ENCODE measurements around the gene RPS27L. TPM values are rescaled to one million over a fixed set of nuclear protein-coding genes. Genes with fewer than 3 reads are reported as not detected.
A peak's percentile ranks its signal among the peaks of the same experiment; 100 is the strongest.

RPS27L gene
- total and polyA plus RNA-seq, 4 donors, result 150 to 767 (median 273) TPM

DNA sequence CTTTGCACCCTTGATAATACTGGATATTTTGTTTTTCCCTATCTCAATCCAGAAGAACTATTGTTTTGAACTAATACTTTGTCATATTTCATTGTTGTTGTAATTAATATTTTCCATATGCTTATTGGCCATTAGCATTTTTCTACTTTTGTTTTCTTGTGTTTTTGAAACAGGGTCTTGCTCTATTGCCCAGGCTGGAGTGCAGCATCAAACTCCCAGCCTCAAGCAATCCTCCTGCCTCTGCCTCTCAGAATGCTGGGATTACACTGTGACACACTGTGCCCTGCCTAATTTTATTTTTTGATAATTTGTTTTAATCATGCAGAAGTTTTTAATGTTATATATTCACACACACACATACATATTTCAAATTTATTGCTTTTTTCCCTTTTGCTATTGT, 3.4 kb upstream of the RPS27L start:
- Histone ChIP-seq H3K27ac (ENCODE audit: low read depth in 1 of 2, low read length in 2 of 2) (no peak overlapping the region), H3K4me1 (ENCODE audit: control insufficient read depth in 1 of 2, insufficient read depth in 2 of 2, low read length in 2 of 2) (no peaks in the 10 kb centered on the region), H3K4me3 (ENCODE audit: low read length in 2 of 2) (no peak overlapping the region), H3K27me3 (ENCODE audit: control insufficient read depth in 1 of 2, insufficient read depth in 2 of 2, low read length in 1 of 2) (no peaks in the 10 kb centered on the region), H3K36me3 (ENCODE audit: control insufficient read depth in 1 of 2, insufficient read depth in 2 of 2, low read length in 1 of 2) (no peaks in the 10 kb centered on the region), H3K9me3 (ENCODE audit: control insufficient read depth, low read length) (no peaks in the 10 kb centered on the region)
- ATAC-seq (ENCODE audit: low FRiP score) (no peak), DNase-seq (no peak)
- intact Hi-C loops (cut with DNase I), result no loop called here

DNA sequence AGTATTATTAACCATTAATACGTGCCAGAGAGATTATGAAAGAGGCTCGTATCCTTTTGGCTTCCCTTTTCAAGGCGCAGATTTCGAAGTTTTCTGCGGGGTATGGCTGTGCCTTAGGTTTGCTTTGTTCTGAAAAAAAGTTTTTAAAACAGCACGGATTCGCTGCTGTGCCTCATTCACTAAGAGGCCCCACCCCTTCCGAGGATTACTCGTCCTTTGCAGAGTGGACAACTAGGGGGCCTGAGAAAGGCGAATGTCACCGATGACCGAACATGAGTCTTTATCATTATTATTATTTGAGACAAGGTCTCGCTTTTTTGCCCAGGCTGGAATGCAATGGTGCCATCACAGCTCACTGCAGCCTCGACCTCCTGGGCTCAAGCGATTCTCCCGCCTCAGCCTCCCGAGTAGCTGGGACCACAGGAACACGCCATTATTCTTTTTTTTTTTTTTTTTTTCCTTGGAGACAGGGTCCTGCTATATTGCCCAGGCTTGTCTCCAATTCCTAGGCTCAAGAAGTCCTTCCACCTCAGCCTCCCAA, 684 bp upstream of the RPS27L start:
- H3K4me1 ChIP-seq (ENCODE audit: control insufficient read depth in 1 of 2, insufficient read depth in 2 of 2, low read length in 2 of 2), result no peaks in the 10 kb centered on the region
- peaks cover 0 to 1% of the 10 kb centered on the region in 2 donors for H3K27me3 ChIP-seq (ENCODE audit: control insufficient read depth in 1 of 2, insufficient read depth in 2 of 2, low read length in 1 of 2)
- no peaks in the 10 kb centered on the region for H3K9me3 ChIP-seq (ENCODE audit: control insufficient read depth, low read length)
- peak; percentile 71 for ATAC-seq (ENCODE audit: low FRiP score)
- 1 to 4% methylated on average over 18 of the region's 18 CpGs for WGBS, 2 donors
- H3K36me3 ChIP-seq (ENCODE audit: control insufficient read depth in 1 of 2, insufficient read depth in 2 of 2, low read length in 1 of 2), result no peaks in the 10 kb centered on the region
- peak in 1 of 2 donors; percentile 70 for DNase-seq
- peak overlapping the region; percentile 3 to 70 for H3K27ac ChIP-seq (ENCODE audit: low read depth in 1 of 2, low read length in 2 of 2)
- intact Hi-C loops (cut with DNase I), result loop anchor here (1.0 to 10.0 kb wide), 3 partner anchors 31 to 113 kb away; partner anchors contain the start of genes LACTB (in 1 of the 2), RAB8B (in 1 of the 2) and TPM1 (in 1 of the 2)
- peak overlapping the region; percentile 42 to 55 for H3K4me3 ChIP-seq (ENCODE audit: low read length in 2 of 2)

GRCh38 chr15:63156755-63157117, 541 bp downstream of the RPS27L start:
- ATAC-seq (ENCODE audit: low FRiP score), result peak; percentile 63
- H3K9me3 ChIP-seq (ENCODE audit: control insufficient read depth, low read length), result no peaks in the 10 kb centered on the region
- 0% methylated on average over 16 of the region's 16 CpGs for WGBS, 2 donors
- peak overlapping the region; percentile 42 to 55 for H3K4me3 ChIP-seq (ENCODE audit: low read length in 2 of 2)
- intact Hi-C loops (cut with DNase I), result loop anchor here (1.0 to 10.0 kb wide), 3 partner anchors 33 to 112 kb away; partner anchors contain the start of genes LACTB (in 1 of the 2), RAB8B (in 1 of the 2) and TPM1 (in 1 of the 2)
- no peaks in the 10 kb centered on the region for H3K36me3 ChIP-seq (ENCODE audit: control insufficient read depth in 1 of 2, insufficient read depth in 2 of 2, low read length in 1 of 2)
- DNase-seq, result peak in 1 of 2 donors; percentile 57
- no peaks in the 10 kb centered on the region for H3K4me1 ChIP-seq (ENCODE audit: control insufficient read depth in 1 of 2, insufficient read depth in 2 of 2, low read length in 2 of 2)
- H3K27ac ChIP-seq (ENCODE audit: low read depth in 1 of 2, low read length in 2 of 2), result peak overlapping the region in 1 of 2 donors; percentile 70
- H3K27me3 ChIP-seq (ENCODE audit: control insufficient read depth in 1 of 2, insufficient read depth in 2 of 2, low read length in 1 of 2), result peaks cover 0 to 1% of the 10 kb centered on the region in 2 donors

- ATAC-seq (ENCODE audit: low FRiP score) (no peak), DNase-seq (no peak)
- Histone ChIP-seq H3K4me3 (ENCODE audit: low read length in 2 of 2) (peak overlapping the region; percentile 42 to 55), H3K4me1 (ENCODE audit: control insufficient read depth in 1 of 2, insufficient read depth in 2 of 2, low read length in 2 of 2) (no peaks in the 10 kb centered on the region), H3K27me3 (ENCODE audit: control insufficient read depth in 1 of 2, insufficient read depth in 2 of 2, low read length in 1 of 2) (peaks cover 0 to 1% of the 10 kb centered on the region in 2 donors), H3K9me3 (ENCODE audit: control insufficient read depth, low read length) (no peaks in the 10 kb centered on the region), H3K27ac (ENCODE audit: low read depth in 1 of 2, low read length in 2 of 2) (no peak overlapping the region), H3K36me3 (ENCODE audit: control insufficient read depth in 1 of 2, insufficient read depth in 2 of 2, low read length in 1 of 2) (no peaks in the 10 kb centered on the region)
- WGBS, 2 donors, result 2% methylated on average over 10 of the region's 10 CpGs
- intact Hi-C loops (cut with DNase I), result loop anchor here (5.0 to 10.0 kb wide), 2 partner anchors 34 to 111 kb away; partner anchors contain the start of genes LACTB (in 1 of the 2) and TPM1 (in 1 of the 2)
Measured at GRCh38 chr15:63156086-63156710, 1.1 kb downstream of the RPS27L start.

GRCh38 chr15:63155486-63155885, 1.8 kb downstream of the RPS27L start:
- intact Hi-C loops (cut with DNase I), result loop anchor here (5.0 to 10.0 kb wide), 2 partner anchors 33 to 111 kb away; partner anchors contain the start of genes LACTB (in 1 of the 2) and TPM1 (in 1 of the 2)
- H3K36me3 ChIP-seq (ENCODE audit: control insufficient read depth in 1 of 2, insufficient read depth in 2 of 2, low read length in 1 of 2), result no peaks in the 10 kb centered on the region
- no peak for DNase-seq
- WGBS, 2 donors, result 63 to 72% methylated on average over 3 of the region's 3 CpGs
- peaks cover 0 to 1% of the 10 kb centered on the region in 2 donors for H3K27me3 ChIP-seq (ENCODE audit: control insufficient read depth in 1 of 2, insufficient read depth in 2 of 2, low read length in 1 of 2)
- H3K9me3 ChIP-seq (ENCODE audit: control insufficient read depth, low read length), result no peaks in the 10 kb centered on the region
- H3K4me1 ChIP-seq (ENCODE audit: control insufficient read depth in 1 of 2, insufficient read depth in 2 of 2, low read length in 2 of 2), result no peaks in the 10 kb centered on the region
- no peak overlapping the region for H3K27ac ChIP-seq (ENCODE audit: low read depth in 1 of 2, low read length in 2 of 2)
- ATAC-seq (ENCODE audit: low FRiP score), result no peak
- peak overlapping the region in 1 of 2 donors; percentile 55 for H3K4me3 ChIP-seq (ENCODE audit: low read length in 2 of 2)

DNA sequence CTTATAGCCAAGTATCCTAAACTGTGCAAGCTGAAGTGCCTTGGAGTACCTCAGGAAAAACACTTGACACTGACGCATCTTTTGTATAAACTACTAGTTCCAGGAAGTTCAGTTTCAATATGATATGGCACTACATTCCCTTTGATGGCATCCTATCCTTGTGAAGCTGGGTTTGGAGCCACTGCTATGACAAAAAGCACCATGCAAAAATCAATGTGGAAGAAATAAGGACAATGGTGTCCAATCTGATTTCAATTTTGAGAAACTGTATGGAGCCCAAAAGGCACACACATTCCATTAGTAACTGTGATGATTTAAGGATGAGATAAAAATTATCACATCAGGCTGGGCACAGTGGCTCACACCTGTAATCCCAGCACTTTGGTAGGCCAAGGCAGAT, 5.6 kb downstream of the RPS27L start:
- peaks cover 0 to 2% of the 10 kb centered on the region in 2 donors for H3K4me1 ChIP-seq (ENCODE audit: control insufficient read depth in 1 of 2, insufficient read depth in 2 of 2, low read length in 2 of 2)
- intact Hi-C loops (cut with DNase I), result loop anchor here in 1 of 2 donors (10.0 kb wide), 1 partner anchor 107 kb away; the partner anchor contains the start of gene TPM1
- no peak overlapping the region for H3K4me3 ChIP-seq (ENCODE audit: low read length in 2 of 2)
- peaks cover 0 to 1% of the 10 kb centered on the region in 2 donors for H3K27me3 ChIP-seq (ENCODE audit: control insufficient read depth in 1 of 2, insufficient read depth in 2 of 2, low read length in 1 of 2)
- ATAC-seq (ENCODE audit: low FRiP score) (no peak), DNase-seq (no peak)
- WGBS, 2 donors, result 94 to 96% methylated on average over 1 of the region's 1 CpG
- H3K36me3 ChIP-seq (ENCODE audit: control insufficient read depth in 1 of 2, insufficient read depth in 2 of 2, low read length in 1 of 2), result no peaks in the 10 kb centered on the region
- H3K27ac ChIP-seq (ENCODE audit: low read depth in 1 of 2, low read length in 2 of 2), result no peak overlapping the region
- no peaks in the 10 kb centered on the region for H3K9me3 ChIP-seq (ENCODE audit: control insufficient read depth, low read length)

DNA sequence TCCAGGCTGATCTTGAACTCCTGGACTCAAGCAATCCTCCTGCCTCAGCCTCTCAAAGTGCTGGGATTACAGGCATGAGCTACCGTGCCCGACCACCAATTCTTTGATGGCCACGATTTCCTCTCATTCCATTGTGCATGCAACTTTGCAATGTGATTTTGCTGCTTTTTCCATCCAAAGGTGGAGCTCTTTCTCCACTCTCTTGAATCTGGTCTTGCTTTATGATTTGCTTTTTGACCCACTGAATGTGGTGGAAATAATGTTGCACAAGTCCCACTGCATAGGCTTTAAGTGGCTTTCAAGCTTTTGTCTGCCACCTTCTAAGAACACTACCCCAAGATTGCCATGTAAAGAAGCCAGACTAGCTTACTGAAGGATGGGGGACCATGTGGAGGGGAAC, 10.6 kb downstream of the RPS27L start:
- H3K4me3 ChIP-seq (ENCODE audit: low read length in 2 of 2), result no peak overlapping the region
- no peaks in the 10 kb centered on the region for H3K9me3 ChIP-seq (ENCODE audit: control insufficient read depth, low read length)
- H3K4me1 ChIP-seq (ENCODE audit: control insufficient read depth in 1 of 2, insufficient read depth in 2 of 2, low read length in 2 of 2), result peaks cover 0 to 2% of the 10 kb centered on the region in 2 donors
- peaks cover 0 to 2% of the 10 kb centered on the region in 2 donors for H3K36me3 ChIP-seq (ENCODE audit: control insufficient read depth in 1 of 2, insufficient read depth in 2 of 2, low read length in 1 of 2)
- DNase-seq (no peak), ATAC-seq (ENCODE audit: low FRiP score) (no peak)
- WGBS, 2 donors, result 62 to 64% methylated on average over 3 of the region's 3 CpGs
- no peaks in the 10 kb centered on the region for H3K27me3 ChIP-seq (ENCODE audit: control insufficient read depth in 1 of 2, insufficient read depth in 2 of 2, low read length in 1 of 2)
- intact Hi-C loops (cut with DNase I), result no loop called here
- H3K27ac ChIP-seq (ENCODE audit: low read depth in 1 of 2, low read length in 2 of 2), result no peak overlapping the region

GRCh38 chr15:63145426-63145825, 11.9 kb downstream of the RPS27L start:
- H3K27ac ChIP-seq (ENCODE audit: low read depth in 1 of 2, low read length in 2 of 2), result no peak overlapping the region
- ATAC-seq (ENCODE audit: low FRiP score), result no peak
- 88 to 93% methylated on average over 2 of the region's 2 CpGs for WGBS, 2 donors
- no peaks in the 10 kb centered on the region for H3K9me3 ChIP-seq (ENCODE audit: control insufficient read depth, low read length)
- peaks cover 0 to 4% of the 10 kb centered on the region in 2 donors for H3K36me3 ChIP-seq (ENCODE audit: control insufficient read depth in 1 of 2, insufficient read depth in 2 of 2, low read length in 1 of 2)
- H3K4me3 ChIP-seq (ENCODE audit: low read length in 2 of 2), result no peak overlapping the region
- no peaks in the 10 kb centered on the region for H3K27me3 ChIP-seq (ENCODE audit: control insufficient read depth in 1 of 2, insufficient read depth in 2 of 2, low read length in 1 of 2)
- DNase-seq, result no peak
- H3K4me1 ChIP-seq (ENCODE audit: control insufficient read depth in 1 of 2, insufficient read depth in 2 of 2, low read length in 2 of 2), result peaks cover 0 to 2% of the 10 kb centered on the region in 2 donors
- intact Hi-C loops (cut with DNase I), result no loop called here
